Measurements from ENCODE around the gene PORCN. TPM values are rescaled to one million over a fixed set of nuclear protein-coding genes. Genes with fewer than 3 reads are reported as not detected.

Gene PORCN
- total and polyA plus RNA-seq, 2 of the 13 experiments (the other 11 are each of a cell fraction or from before 2014, with no cell fraction given): 3.9 to 5.8 TPM

- TF ChIP-seq ZNF770 (CRISPR knock-in tag; IDR thresholded peaks at IDR 0.05) (peak; percentile 38; the same call in 1 of the 2 replicates), MXD4 (CRISPR knock-in tag; IDR thresholded peaks at IDR 0.05) (no peak), NONO (IDR thresholded peaks at IDR 0.05) (no peak), NONO (CRISPR knock-in tag; conservative IDR thresholded peaks at IDR 0.05) (no peak), TBP (CRISPR knock-in tag; IDR thresholded peaks at IDR 0.05) (no peak), GMEB1 (CRISPR knock-in tag; IDR thresholded peaks at IDR 0.05; ENCODE audit: borderline replicate concordance) (peak; percentile 51; the same call in 1 of the 2 replicates), RFX5 (IDR thresholded peaks at IDR 0.05; ENCODE audit: low read depth, low read length) (no peak), KDM5B (CRISPR knock-in tag; IDR thresholded peaks at IDR 0.05; ENCODE audit: borderline replicate concordance) (0 out of 2 replicates have a peak, but pooled peaks have one; percentile 21), ZNF44 (CRISPR knock-in tag; IDR thresholded peaks at IDR 0.05) (no peak), HNRNPK (IDR thresholded peaks at IDR 0.05; ENCODE audit: low read depth, low read length, poor library complexity, severe bottlenecking) (peak; percentile 42), POLR2AphosphoS5 (IDR thresholded peaks at IDR 0.05; ENCODE audit: low read depth, low read length) (peak; percentile 65), TRAFD1 (CRISPR knock-in tag; IDR thresholded peaks at IDR 0.05; ENCODE audit: borderline replicate concordance) (no peak), NFYC (CRISPR knock-in tag; IDR thresholded peaks at IDR 0.05) (peak; percentile 47; the same call in 1 of the 2 replicates), ZNF605 (CRISPR knock-in tag; IDR thresholded peaks at IDR 0.05) (no peak), ZBTB39 (CRISPR knock-in tag; IDR thresholded peaks at IDR 0.05) (no peak), RBFOX2 (IDR thresholded peaks at IDR 0.05; ENCODE audit: low read depth, low read length) (0 out of 2 replicates have a peak, but pooled peaks have one; percentile 31), ZNF136 (CRISPR knock-in tag; IDR thresholded peaks at IDR 0.05; ENCODE audit: low read depth) (no peak), NRL (CRISPR knock-in tag; IDR thresholded peaks at IDR 0.05; ENCODE audit: borderline replicate concordance) (no peak), ZFP82 (CRISPR knock-in tag; IDR thresholded peaks at IDR 0.05; ENCODE audit: borderline replicate concordance) (no peak)
Observed at GRCh38 chrX:48508400-48509244, at the start of gene PORCN (continued).

Data from HepG2 (cell line).